ENCODE data around the gene DLG2.

DLG2 gene

DNA sequence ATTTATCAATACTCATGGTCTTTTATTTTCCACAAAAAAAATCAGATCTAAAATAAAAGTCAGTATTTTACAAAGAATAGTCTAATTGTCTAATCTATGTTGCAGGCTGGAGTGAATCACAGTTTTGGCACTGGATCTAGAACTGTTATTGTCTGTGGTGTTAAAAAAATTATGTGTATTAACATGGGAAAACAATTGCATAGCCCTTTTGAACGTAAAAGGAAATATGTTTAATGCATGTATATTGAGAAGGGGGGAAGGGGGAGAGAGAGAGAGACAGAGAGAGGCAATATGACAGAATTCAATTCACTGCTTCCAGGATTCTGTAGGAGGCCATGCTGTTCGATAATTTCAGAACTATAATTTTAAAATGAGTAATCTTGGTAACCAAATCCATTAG lies 2016.1 kb downstream of the DLG2 start:
- Histone ChIP-seq H3K9me2 (replicated peaks; ENCODE audit: insufficient read depth, low read length) (no peaks in the 10 kb centered on the region), H2AFZ (ENCODE audit: low read length) (no peak overlapping the region), H3K27me3 (replicated peaks; ENCODE audit: insufficient read depth, low read length) (no peaks in the 10 kb centered on the region), H3K27ac (ENCODE audit: low read length) (no peak overlapping the region), H3K9me3 (replicated peaks; ENCODE audit: insufficient read depth, low read length) (no peaks in the 10 kb centered on the region), H3K9ac (ENCODE audit: low read length) (no peak overlapping the region), H3K4me2 (ENCODE audit: low read depth, low read length) (no peak overlapping the region), H4K20me1 (ENCODE audit: insufficient read depth, low read length) (no peaks in the 10 kb centered on the region), H3K4me3 (ENCODE audit: low read length) (no peak overlapping the region), H3K79me2 (ENCODE audit: low read length) (no peaks in the 10 kb centered on the region), H3K4me1 (ENCODE audit: low read length) (no peaks in the 10 kb centered on the region), H3K36me3 (replicated peaks; ENCODE audit: insufficient read depth, low read length) (no peaks in the 10 kb centered on the region), H3F3A (ENCODE audit: insufficient read depth, low read length) (no peaks in the 10 kb centered on the region)
- TF ChIP-seq EZH2phosphoT487 (IDR thresholded peaks at IDR 0.05; ENCODE audit: low read length) (no peak), EZH2 (optimal IDR thresholded peaks at IDR 0.05; ENCODE audit: low read depth, low read length) (no peak), CTCF (IDR thresholded peaks at IDR 0.05; ENCODE audit: low read length) (no peak)
- DNase-seq: no peak

DNA sequence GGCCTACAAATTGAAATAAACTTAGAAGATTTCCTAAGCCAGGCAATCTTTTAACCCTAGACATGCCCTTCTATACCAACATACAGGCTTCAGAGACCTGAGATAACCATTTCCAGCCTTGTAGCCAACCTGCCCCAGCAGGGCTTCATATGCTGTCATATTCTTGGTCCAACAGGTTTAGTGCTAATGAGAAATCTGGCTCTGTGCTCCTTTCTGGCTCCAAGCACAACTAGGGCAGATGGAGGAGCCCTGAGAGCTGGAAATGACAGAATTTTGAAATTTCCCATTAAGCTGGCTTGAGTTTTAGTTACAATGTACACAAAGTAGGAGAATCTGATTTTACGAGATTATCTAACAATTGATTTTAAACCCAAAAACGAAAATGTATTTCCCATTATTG lies 2018.0 kb downstream of the DLG2 start:
- H3K36me3 ChIP-seq (replicated peaks; ENCODE audit: insufficient read depth, low read length): no peaks in the 10 kb centered on the region
- H3K4me1 ChIP-seq (ENCODE audit: low read length): no peaks in the 10 kb centered on the region
- H3K79me2 ChIP-seq (ENCODE audit: low read length): no peaks in the 10 kb centered on the region
- no peak for DNase-seq
- no peaks in the 10 kb centered on the region for H4K20me1 ChIP-seq (ENCODE audit: insufficient read depth, low read length)
- no peaks in the 10 kb centered on the region for H3K9me2 ChIP-seq (replicated peaks; ENCODE audit: insufficient read depth, low read length)
- no peak for TF ChIP-seq EZH2phosphoT487 (IDR thresholded peaks at IDR 0.05; ENCODE audit: low read length)
- no peak for TF ChIP-seq CTCF (IDR thresholded peaks at IDR 0.05; ENCODE audit: low read length)
- no peak for TF ChIP-seq EZH2 (optimal IDR thresholded peaks at IDR 0.05; ENCODE audit: low read depth, low read length)
- no peak overlapping the region for H3K9ac ChIP-seq (ENCODE audit: low read length)
- no peak overlapping the region for H3K4me3 ChIP-seq (ENCODE audit: low read length)
- H3K4me2 ChIP-seq (ENCODE audit: low read depth, low read length): no peak overlapping the region
- no peaks in the 10 kb centered on the region for H3F3A ChIP-seq (ENCODE audit: insufficient read depth, low read length)
- no peaks in the 10 kb centered on the region for H3K27me3 ChIP-seq (replicated peaks; ENCODE audit: insufficient read depth, low read length)
- no peaks in the 10 kb centered on the region for H3K9me3 ChIP-seq (replicated peaks; ENCODE audit: insufficient read depth, low read length)
- H2AFZ ChIP-seq (ENCODE audit: low read length): no peak overlapping the region
- no peak overlapping the region for H3K27ac ChIP-seq (ENCODE audit: low read length)

GRCh38 chr11:83608571-83608970 lies 2018.6 kb downstream of the DLG2 start:
- H4K20me1 ChIP-seq (ENCODE audit: insufficient read depth, low read length): no peaks in the 10 kb centered on the region
- H3K27me3 ChIP-seq (replicated peaks; ENCODE audit: insufficient read depth, low read length): no peaks in the 10 kb centered on the region
- no peak overlapping the region for H3K4me3 ChIP-seq (ENCODE audit: low read length)
- H3K9me2 ChIP-seq (replicated peaks; ENCODE audit: insufficient read depth, low read length): no peaks in the 10 kb centered on the region
- H3K36me3 ChIP-seq (replicated peaks; ENCODE audit: insufficient read depth, low read length): no peaks in the 10 kb centered on the region
- no peaks in the 10 kb centered on the region for H3K79me2 ChIP-seq (ENCODE audit: low read length)
- H2AFZ ChIP-seq (ENCODE audit: low read length): no peak overlapping the region
- no peak overlapping the region for H3K27ac ChIP-seq (ENCODE audit: low read length)
- H3F3A ChIP-seq (ENCODE audit: insufficient read depth, low read length): no peaks in the 10 kb centered on the region
- no peaks in the 10 kb centered on the region for H3K9me3 ChIP-seq (replicated peaks; ENCODE audit: insufficient read depth, low read length)
- no peak for TF ChIP-seq EZH2 (optimal IDR thresholded peaks at IDR 0.05; ENCODE audit: low read depth, low read length)
- no peak for TF ChIP-seq CTCF (IDR thresholded peaks at IDR 0.05; ENCODE audit: low read length)
- no peak for TF ChIP-seq EZH2phosphoT487 (IDR thresholded peaks at IDR 0.05; ENCODE audit: low read length)
- no peak overlapping the region for H3K4me2 ChIP-seq (ENCODE audit: low read depth, low read length)
- H3K4me1 ChIP-seq (ENCODE audit: low read length): no peaks in the 10 kb centered on the region
- H3K9ac ChIP-seq (ENCODE audit: low read length): no peak overlapping the region
- DNase-seq: no peak

Measured in MM.1S (cell line).